ENCODE data around the gene LRRK2. TPM values are rescaled to one million over a fixed set of nuclear protein-coding genes. Genes with fewer than 3 reads are reported as not detected.

LRRK2 gene
- total and polyA plus RNA-seq, 2 experiments from 2014 or later: 0.24 TPM; not detected in 1

- TF ChIP-seq REST (IDR thresholded peaks at IDR 0.05; ENCODE audit: unreplicated experiment) (no peak), NANOG (IDR thresholded peaks at IDR 0.05; ENCODE audit: borderline replicate concordance) (no peak), ZNF331 (CRISPR knock-in tag; IDR thresholded peaks at IDR 0.05; ENCODE audit: low read depth) (no peak), CTCF (conservative IDR thresholded peaks at IDR 0.05; ENCODE audit: low read depth in 2 of 2) (no peak), ZNF114 (CRISPR knock-in tag; IDR thresholded peaks at IDR 0.05) (no peak), ZNF462 (CRISPR knock-in tag; IDR thresholded peaks at IDR 0.05) (no peak), EZH2phosphoT487 (IDR thresholded peaks at IDR 0.05; ENCODE audit: unreplicated experiment) (no peak), ETS1 (IDR thresholded peaks at IDR 0.05) (no peak), POLR2AphosphoS5 (IDR thresholded peaks at IDR 0.05; ENCODE audit: low read depth) (no peak), JUNB (IDR thresholded peaks at IDR 0.05; ENCODE audit: unreplicated experiment) (no peak)
- Histone ChIP-seq H3K9me2 (ENCODE audit: insufficient read depth) (no peaks in the 10 kb centered on the region), H2AFZ (no peak overlapping the region), H3K4me2 (no peak overlapping the region), H3K4me3 (no peak overlapping the region), H3K27ac (ENCODE audit: low read depth) (no peak overlapping the region), H3K36me3 (ENCODE audit: insufficient read depth) (peaks cover 7% of the 10 kb centered on the region), H3K79me2 (replicated peaks; ENCODE audit: insufficient read depth) (no peaks in the 10 kb centered on the region), H3K27me3 (ENCODE audit: insufficient read depth) (no peaks in the 10 kb centered on the region), H4K20me1 (replicated peaks; ENCODE audit: insufficient read depth) (no peaks in the 10 kb centered on the region), H3F3A (replicated peaks; ENCODE audit: low read depth) (no peaks in the 10 kb centered on the region), H3K4me1 (ENCODE audit: insufficient read depth) (peaks cover 19% of the 10 kb centered on the region)
- Mint-ChIP-seq H3K4me3 (no peak overlapping the region), H3K27me3 (ENCODE audit: insufficient read depth, low read depth, poor library complexity) (peaks cover 2% of the 10 kb centered on the region), H3K27ac (no peak overlapping the region), H3K36me3 (ENCODE audit: low read depth) (peaks cover 24% of the 10 kb centered on the region), H3K4me1 (peaks cover 18% of the 10 kb centered on the region; the same call in 2 of the 3 replicates), H3K9me3 (peaks cover 41% of the 10 kb centered on the region)
- DNase-seq (ENCODE audit: low spot score) (no peak), ATAC-seq (no peak)
These were observed 36.1 kb upstream of the LRRK2 start for GRCh38 chr12:40188558-40189320.

Data from GM23338 (cell line).